ENCODE measurements around the gene SOBP.

SOBP gene

GRCh38 chr6:107689951-107690642, 200.2 kb downstream of the SOBP start:
- no peak for ATAC-seq
- DNase-seq, result no peak

- no peak for ATAC-seq
- DNase-seq, result no peak
Observed at GRCh38 chr6:107690643-107691061, 200.7 kb downstream of the SOBP start.

- no peak for DNase-seq
- ATAC-seq, result no peak
Observed at GRCh38 chr6:107691062-107691751, 201.3 kb downstream of the SOBP start.

- ATAC-seq (no peak), DNase-seq (no peak)
Observed at GRCh38 chr6:107692351-107692750, 202.4 kb downstream of the SOBP start.

GRCh38 chr6:107695061-107695720, 205.3 kb downstream of the SOBP start:
- no peak for DNase-seq
- no peak for ATAC-seq

- ATAC-seq, result no peak
- no peak for DNase-seq
Observed at GRCh38 chr6:107697682-107698081, 207.8 kb downstream of the SOBP start.

GRCh38 chr6:107698146-107698545, 208.2 kb downstream of the SOBP start:
- DNase-seq (no peak), ATAC-seq (no peak)

GRCh38 chr6:107699254-107699653, 209.3 kb downstream of the SOBP start:
- DNase-seq (no peak), ATAC-seq (no peak)

GRCh38 chr6:107699697-107700325, 209.9 kb downstream of the SOBP start:
- ATAC-seq (no peak), DNase-seq (no peak)

DNA sequence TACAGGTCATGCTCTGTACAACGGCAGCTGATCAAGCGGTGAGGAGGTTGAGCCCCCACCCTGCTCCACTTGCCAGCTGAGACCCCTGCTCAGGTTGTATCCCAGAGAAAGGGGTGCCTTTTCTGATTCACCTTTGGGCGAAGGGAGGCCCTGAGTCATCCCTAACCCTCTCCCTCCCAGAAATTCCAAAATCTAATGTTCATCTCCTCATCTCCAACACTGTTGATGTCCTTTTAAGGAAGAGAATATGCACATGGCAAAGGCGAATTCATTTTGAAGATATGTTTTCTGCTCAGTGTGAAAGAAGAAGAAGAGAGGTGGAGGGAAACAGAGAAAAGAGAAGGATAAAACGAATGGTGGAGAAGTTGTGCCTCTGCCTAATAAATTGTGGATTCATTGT, 213.7 kb downstream of the SOBP start:
- DNase-seq (no peak), ATAC-seq (no peak)

DNA sequence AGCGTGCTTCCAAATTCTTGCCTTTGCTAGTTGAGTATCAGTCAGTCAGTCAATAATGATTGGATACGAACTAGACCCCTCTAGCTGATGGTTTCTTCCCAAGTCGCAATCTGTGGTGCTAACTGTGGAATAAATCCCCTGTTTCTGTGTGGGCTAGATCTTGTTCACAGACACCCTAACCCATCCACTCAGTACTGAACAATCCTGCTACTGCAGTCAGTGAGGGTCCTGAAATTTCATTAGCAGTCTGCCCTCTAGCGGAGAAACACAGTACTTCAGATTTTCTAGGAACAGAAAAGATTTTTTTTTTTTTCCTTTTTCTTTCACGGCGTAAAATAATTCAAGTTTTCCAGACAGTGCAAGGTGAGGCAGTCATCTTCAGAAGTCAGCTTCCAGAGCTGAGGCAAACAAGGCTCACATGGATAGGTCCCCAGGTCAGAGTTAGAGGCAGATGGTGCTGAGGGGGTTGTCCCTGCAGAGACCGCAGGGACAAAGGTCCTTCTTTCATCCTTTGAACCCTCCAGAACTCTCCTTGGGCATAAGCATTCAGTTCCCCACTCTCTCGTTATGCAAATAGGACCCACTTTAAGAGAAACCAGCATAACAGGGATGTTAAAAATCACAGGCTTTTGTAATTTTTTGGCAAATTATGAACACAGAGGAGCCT, 214.6 kb downstream of the SOBP start:
- no peak for DNase-seq
- no peak for ATAC-seq

DNA sequence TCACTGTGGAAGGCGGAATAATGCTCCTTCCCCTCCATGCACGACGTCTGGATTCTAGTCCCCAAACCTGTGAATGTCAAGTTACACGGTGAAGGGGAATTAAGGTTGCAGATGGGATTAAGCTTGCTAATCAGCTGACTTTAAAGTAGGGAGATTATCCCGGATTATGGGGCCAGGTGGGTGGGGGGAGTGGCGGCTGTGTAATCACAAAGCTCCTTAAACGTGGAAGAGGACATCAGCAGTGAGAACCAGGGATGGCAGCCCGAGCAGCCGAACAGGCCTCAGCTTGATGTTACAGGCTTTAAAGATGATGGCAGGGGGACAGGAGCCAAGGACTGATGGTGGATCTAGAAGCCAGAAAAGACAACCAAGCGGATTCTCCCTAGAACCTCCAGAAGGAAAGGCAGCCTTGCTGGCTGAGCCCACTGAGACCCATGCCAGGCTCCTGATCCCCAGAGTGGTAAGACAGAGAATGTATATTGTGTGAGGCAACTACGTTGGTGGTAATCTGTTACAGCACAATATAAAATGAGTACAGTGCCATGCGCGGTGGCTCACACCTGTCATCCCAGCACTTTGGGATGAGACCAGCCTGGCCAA, 216.7 kb downstream of the SOBP start:
- ATAC-seq, result no peak
- DNase-seq, result no peak

- ATAC-seq (no peak), DNase-seq (no peak)
Observed at GRCh38 chr6:107707346-107708275, 217.7 kb downstream of the SOBP start.

- DNase-seq (no peak), ATAC-seq (no peak)
Observed at GRCh38 chr6:107708435-107708834, 218.5 kb downstream of the SOBP start.

GRCh38 chr6:107709341-107709740, 219.4 kb downstream of the SOBP start:
- ATAC-seq (no peak), DNase-seq (no peak)

Data from stimulated activated naive CD8-positive, alpha-beta T cell treated with anti-CD3 and anti-CD28 coated beads, Interleukin-15, Interleukin-2, amounts not matched to agents 100 U/mL and 50 U/mL, for 24 hours (primary cell).